HepG2 (cell line): ENCODE measurements around the gene SFMBT1. TPM values are rescaled to one million over a fixed set of nuclear protein-coding genes. Genes with fewer than 3 reads are reported as not detected.
A peak's percentile ranks its signal among the peaks of the same experiment; 100 is the strongest.

Experiments used
- FOXK1 ChIP-seq: sonication (generic); formaldehyde crosslinking; IDR thresholded peaks from 2 replicates; pipeline ENCODE4 v1.4.0; 2020; ENCODE audit warnings: low read depth, missing genetic modification reagents, borderline replicate concordance
- MEIS2 ChIP-seq: sonication (generic); formaldehyde crosslinking; IDR thresholded peaks from 2 replicates; pipeline ENCODE4 v1.9.0; 2021; ENCODE audit warnings: mild to moderate bottlenecking, missing genetic modification reagents
- NPAS2 ChIP-seq: sonication (generic); formaldehyde crosslinking; IDR thresholded peaks from 2 replicates; pipeline ENCODE4 v1.8.0; 2022; ENCODE audit warnings: mild to moderate bottlenecking, missing genetic modification reagents, borderline replicate concordance
- NRL ChIP-seq: sonication (generic); formaldehyde crosslinking; IDR thresholded peaks from 2 replicates; pipeline ENCODE4 v1.5.0; 2020; ENCODE audit warnings: missing genetic modification reagents, mild to moderate bottlenecking, moderate library complexity, borderline replicate concordance
- SNRNP70 ChIP-seq: fragments of 200-400 bp; formaldehyde crosslinking; IDR thresholded peaks from 2 replicates; pipeline ENCODE4 v1.6.1; 2017; ENCODE audit warnings: mild to moderate bottlenecking, low read depth, low read length, moderate library complexity
- SRY ChIP-seq: sonication (generic); formaldehyde crosslinking; IDR thresholded peaks from 2 replicates; pipeline ENCODE4 v1.8.0; 2022; ENCODE audit warnings: mild to moderate bottlenecking, missing genetic modification reagents
- STAT5B ChIP-seq: sonication (generic); formaldehyde crosslinking; IDR thresholded peaks from 2 replicates; pipeline ENCODE4 v1.4.0; 2020; ENCODE audit warnings: missing genetic modification reagents
- ZBTB20 ChIP-seq: sonication (generic); formaldehyde crosslinking; IDR thresholded peaks from 2 replicates; pipeline ENCODE4 v1.8.1; 2023; ENCODE audit warnings: missing genetic modification reagents, low read depth, mild to moderate bottlenecking, borderline replicate concordance
- ZFX ChIP-seq: sonication (generic); formaldehyde crosslinking; IDR thresholded peaks from 2 replicates; pipeline ENCODE4 v1.4.0; 2020; ENCODE audit warnings: mild to moderate bottlenecking, low read depth, missing genetic modification reagents, moderate library complexity
- ZNF7 ChIP-seq: IDR thresholded peaks from 2 replicates; pipeline ENCODE4 v1.6.1; 2016; ENCODE audit warnings: missing biosample characterization, missing genetic modification reagents
- ZNF737 ChIP-seq: sonication (generic); formaldehyde crosslinking; IDR thresholded peaks from 2 replicates; pipeline ENCODE4 v1.5.0; 2020; ENCODE audit warnings: missing genetic modification reagents, mild to moderate bottlenecking, borderline replicate concordance
- polyA plus RNA-seq, 8 experiments: library from polyadenylated mRNA; depleted of rRNA in 3 of 8; stranded (reverse) in 7 of 8; unstranded in 1 of 8; fragments of >200 nt; fragmentation: Illumina TruSeq in 4 of 8; extraction: Trizol in 4 of 8; gene quantifications; 2 replicates each; pipeline versions ENCODE4 v1.2.1 to v1.2.3, GENCODE V29; 2011 to 2016; ENCODE audit warnings: low read depth in 4 of 8, missing spikeins in 1 of 8, mixed read lengths in 1 of 8; ENCODE audit not compliant: insufficient read depth in 1 of 8
- total RNA-seq, 5 experiments: library from RNA; depleted of rRNA; stranded (reverse); fragments of >200 nt; fragmentation: Illumina TruSeq; extraction: Trizol; gene quantifications; 2 replicates each; pipeline ENCODE4 v1.2.3, GENCODE V29; 2016; ENCODE audit warnings: low read depth in 1 of 5
- TF ChIP-seq, protein P1 (sequence below): sonication (generic); formaldehyde crosslinking; IDR thresholded peaks from 2 replicates; pipeline ENCODE4 v1.8.0; 2022; ENCODE audit warnings: mild to moderate bottlenecking, missing genetic modification reagents, moderate library complexity
- TF ChIP-seq, protein P2 (sequence below): sonication (generic); formaldehyde crosslinking; IDR thresholded peaks from 2 replicates; pipeline ENCODE4 v1.5.1; 2020; ENCODE audit warnings: mild to moderate bottlenecking, missing genetic modification reagents, borderline replicate concordance
- TF ChIP-seq, protein P3 (sequence below): sonication (generic); formaldehyde crosslinking; IDR thresholded peaks from 2 replicates; pipeline ENCODE4 v1.9.0; 2021; ENCODE audit warnings: missing genetic modification reagents, borderline replicate concordance
- TF ChIP-seq, protein P4 (sequence below): sonication (generic); formaldehyde crosslinking; IDR thresholded peaks from 2 replicates; pipeline ENCODE4 v1.5.1; 2020; ENCODE audit warnings: missing genetic modification reagents, mild to moderate bottlenecking, borderline replicate concordance
- TF ChIP-seq, protein P5 (sequence below): fragments of 450-650 bp; IDR thresholded peaks from 2 replicates; pipeline ENCODE4 v1.6.1; 2016

SFMBT1 gene
- total and polyA plus RNA-seq, 2 of the 13 experiments (the other 11 are each of a cell fraction or from before 2014, with no cell fraction given): 3.8 to 12.8 TPM

DNA sequence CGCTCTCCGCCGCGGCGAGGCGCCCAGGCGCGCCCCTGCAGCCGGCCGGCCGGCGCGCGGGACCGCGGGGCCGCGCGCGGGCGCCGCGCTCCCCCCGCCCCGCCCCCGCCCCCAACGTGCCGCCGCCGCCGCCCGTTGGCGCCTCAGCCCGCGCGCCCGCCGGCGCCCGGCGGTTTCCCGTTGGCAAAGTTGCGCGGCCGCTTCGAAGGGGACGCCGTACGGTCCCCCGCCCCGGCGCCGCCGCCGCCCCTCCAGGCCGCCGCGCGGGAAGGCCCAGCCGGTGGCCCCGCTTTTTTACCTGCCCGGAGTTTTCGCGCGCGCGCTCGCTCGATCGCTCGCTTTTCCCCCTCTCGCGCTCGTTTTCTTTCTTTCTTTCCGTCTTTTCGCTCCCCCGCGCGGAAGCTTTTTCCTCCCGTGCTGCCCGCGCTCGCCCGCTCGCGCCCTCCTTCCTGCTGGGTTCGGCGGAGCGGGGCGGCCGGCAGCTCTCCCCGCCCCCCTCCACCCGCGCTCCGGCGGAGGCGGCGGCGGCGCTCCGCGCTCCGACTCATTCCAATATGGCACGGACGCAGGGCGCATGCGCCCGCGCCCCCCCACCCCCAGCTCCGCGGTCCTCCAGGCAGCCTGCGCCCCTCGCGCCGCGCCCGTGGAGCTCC is at the start of gene SFMBT1 (continued):
- TF ChIP-seq, protein P1, sequence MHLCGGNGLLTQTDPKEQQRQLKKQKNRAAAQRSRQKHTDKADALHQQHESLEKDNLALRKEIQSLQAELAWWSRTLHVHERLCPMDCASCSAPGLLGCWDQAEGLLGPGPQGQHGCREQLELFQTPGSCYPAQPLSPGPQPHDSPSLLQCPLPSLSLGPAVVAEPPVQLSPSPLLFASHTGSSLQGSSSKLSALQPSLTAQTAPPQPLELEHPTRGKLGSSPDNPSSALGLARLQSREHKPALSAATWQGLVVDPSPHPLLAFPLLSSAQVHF (CRISPR knock-in tag): 0 out of 2 replicates have a peak, but pooled peaks have one; percentile 12
- TF ChIP-seq, protein P2, sequence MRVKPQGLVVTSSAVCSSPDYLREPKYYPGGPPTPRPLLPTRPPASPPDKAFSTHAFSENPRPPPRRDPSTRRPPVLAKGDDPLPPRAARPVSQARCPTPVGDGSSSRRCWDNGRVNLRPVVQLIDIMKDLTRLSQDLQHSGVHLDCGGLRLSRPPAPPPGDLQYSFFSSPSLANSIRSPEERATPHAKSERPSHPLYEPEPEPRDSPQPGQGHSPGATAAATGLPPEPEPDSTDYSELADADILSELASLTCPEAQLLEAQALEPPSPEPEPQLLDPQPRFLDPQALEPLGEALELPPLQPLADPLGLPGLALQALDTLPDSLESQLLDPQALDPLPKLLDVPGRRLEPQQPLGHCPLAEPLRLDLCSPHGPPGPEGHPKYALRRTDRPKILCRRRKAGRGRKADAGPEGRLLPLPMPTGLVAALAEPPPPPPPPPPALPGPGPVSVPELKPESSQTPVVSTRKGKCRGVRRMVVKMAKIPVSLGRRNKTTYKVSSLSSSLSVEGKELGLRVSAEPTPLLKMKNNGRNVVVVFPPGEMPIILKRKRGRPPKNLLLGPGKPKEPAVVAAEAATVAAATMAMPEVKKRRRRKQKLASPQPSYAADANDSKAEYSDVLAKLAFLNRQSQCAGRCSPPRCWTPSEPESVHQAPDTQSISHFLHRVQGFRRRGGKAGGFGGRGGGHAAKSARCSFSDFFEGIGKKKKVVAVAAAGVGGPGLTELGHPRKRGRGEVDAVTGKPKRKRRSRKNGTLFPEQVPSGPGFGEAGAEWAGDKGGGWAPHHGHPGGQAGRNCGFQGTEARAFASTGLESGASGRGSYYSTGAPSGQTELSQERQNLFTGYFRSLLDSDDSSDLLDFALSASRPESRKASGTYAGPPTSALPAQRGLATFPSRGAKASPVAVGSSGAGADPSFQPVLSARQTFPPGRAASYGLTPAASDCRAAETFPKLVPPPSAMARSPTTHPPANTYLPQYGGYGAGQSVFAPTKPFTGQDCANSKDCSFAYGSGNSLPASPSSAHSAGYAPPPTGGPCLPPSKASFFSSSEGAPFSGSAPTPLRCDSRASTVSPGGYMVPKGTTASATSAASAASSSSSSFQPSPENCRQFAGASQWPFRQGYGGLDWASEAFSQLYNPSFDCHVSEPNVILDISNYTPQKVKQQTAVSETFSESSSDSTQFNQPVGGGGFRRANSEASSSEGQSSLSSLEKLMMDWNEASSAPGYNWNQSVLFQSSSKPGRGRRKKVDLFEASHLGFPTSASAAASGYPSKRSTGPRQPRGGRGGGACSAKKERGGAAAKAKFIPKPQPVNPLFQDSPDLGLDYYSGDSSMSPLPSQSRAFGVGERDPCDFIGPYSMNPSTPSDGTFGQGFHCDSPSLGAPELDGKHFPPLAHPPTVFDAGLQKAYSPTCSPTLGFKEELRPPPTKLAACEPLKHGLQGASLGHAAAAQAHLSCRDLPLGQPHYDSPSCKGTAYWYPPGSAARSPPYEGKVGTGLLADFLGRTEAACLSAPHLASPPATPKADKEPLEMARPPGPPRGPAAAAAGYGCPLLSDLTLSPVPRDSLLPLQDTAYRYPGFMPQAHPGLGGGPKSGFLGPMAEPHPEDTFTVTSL (CRISPR knock-in tag): no peak
- TF ChIP-seq ZNF7 (CRISPR knock-in tag): no peak
- no peak for TF ChIP-seq NRL
- TF ChIP-seq, protein P3, sequence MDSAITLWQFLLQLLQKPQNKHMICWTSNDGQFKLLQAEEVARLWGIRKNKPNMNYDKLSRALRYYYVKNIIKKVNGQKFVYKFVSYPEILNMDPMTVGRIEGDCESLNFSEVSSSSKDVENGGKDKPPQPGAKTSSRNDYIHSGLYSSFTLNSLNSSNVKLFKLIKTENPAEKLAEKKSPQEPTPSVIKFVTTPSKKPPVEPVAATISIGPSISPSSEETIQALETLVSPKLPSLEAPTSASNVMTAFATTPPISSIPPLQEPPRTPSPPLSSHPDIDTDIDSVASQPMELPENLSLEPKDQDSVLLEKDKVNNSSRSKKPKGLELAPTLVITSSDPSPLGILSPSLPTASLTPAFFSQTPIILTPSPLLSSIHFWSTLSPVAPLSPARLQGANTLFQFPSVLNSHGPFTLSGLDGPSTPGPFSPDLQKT: no peak
- TF ChIP-seq, protein P4, sequence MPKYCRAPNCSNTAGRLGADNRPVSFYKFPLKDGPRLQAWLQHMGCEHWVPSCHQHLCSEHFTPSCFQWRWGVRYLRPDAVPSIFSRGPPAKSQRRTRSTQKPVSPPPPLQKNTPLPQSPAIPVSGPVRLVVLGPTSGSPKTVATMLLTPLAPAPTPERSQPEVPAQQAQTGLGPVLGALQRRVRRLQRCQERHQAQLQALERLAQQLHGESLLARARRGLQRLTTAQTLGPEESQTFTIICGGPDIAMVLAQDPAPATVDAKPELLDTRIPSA (CRISPR knock-in tag): no peak
- TF ChIP-seq SNRNP70: no peak
- TF ChIP-seq STAT5B (CRISPR knock-in tag): no peak
- TF ChIP-seq ZBTB20 (CRISPR knock-in tag): no peak
- peak; percentile 31; the same call in 1 of the 2 replicates for TF ChIP-seq ZFX (CRISPR knock-in tag)
- no peak for TF ChIP-seq ZNF737 (CRISPR knock-in tag)
- no peak for TF ChIP-seq FOXK1 (CRISPR knock-in tag)
- TF ChIP-seq, protein P5, sequence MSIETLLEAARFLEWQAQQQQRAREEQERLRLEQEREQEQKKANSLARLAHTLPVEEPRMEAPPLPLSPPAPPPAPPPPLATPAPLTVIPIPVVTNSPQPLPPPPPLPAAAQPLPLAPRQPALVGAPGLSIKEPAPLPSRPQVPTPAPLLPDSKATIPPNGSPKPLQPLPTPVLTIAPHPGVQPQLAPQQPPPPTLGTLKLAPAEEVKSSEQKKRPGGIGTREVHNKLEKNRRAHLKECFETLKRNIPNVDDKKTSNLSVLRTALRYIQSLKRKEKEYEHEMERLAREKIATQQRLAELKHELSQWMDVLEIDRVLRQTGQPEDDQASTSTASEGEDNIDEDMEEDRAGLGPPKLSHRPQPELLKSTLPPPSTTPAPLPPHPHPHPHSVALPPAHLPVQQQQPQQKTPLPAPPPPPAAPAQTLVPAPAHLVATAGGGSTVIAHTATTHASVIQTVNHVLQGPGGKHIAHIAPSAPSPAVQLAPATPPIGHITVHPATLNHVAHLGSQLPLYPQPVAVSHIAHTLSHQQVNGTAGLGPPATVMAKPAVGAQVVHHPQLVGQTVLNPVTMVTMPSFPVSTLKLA: no peak
- TF ChIP-seq SRY (CRISPR knock-in tag): 0 out of 2 replicates have a peak, but pooled peaks have one; percentile 2
- no peak for TF ChIP-seq NPAS2 (CRISPR knock-in tag)
- TF ChIP-seq MEIS2 (CRISPR knock-in tag): no peak
